GM12878 (cell line): ENCODE data around the gene CENPP. TPM values are rescaled to one million over a fixed set of nuclear protein-coding genes. Genes with fewer than 3 reads are reported as not detected.

Experiments
- ATAC-seq: fragments of 200-7000 bp; cut with Tn5 transposase; 3 replicates; pipeline ENCODE4 v1.9.1; 2020; ENCODE audit warnings: mild to moderate bottlenecking, moderate library complexity
- BruUV-seq: library from RNA; stranded (reverse); fragments of 400-500 nt; replicated peaks from 2 replicates; lab custom pipeline; 2021; lab: Mats Ljungman, UMichigan
- CTCF ChIA-PET: fragments of 300-600 bp; sonication (Branson Sonifier 250); formaldehyde crosslinking; extraction: SDS; loops from one replicate; lab custom pipeline; 2021; ENCODE audit warnings: inconsistent platforms; lab: Yijun Ruan, JAX
- POLR2A ChIA-PET: fragments of 350-600 bp; formaldehyde crosslinking; extraction: SDS; loops from one replicate; lab custom pipeline; 2021; ENCODE audit warnings: inconsistent platforms; lab: Charles Lee
- RAD21 ChIA-PET: fragments of 300-600 bp; sonication (Branson Sonifier 250); formaldehyde crosslinking; loops from one replicate; lab custom pipeline; 2023; ENCODE audit warnings: antibody characterized with exemption; ENCODE audit not compliant: unreplicated experiment; lab: Charles Lee
- SMC1A ChIA-PET: fragments of 300-600 bp; sonication (Branson Sonifier 250); formaldehyde crosslinking; loops from one replicate; lab custom pipeline; 2023; ENCODE audit not compliant: unreplicated experiment, uncharacterized antibody; lab: Charles Lee
- DNase-seq: peaks from one replicate; pipeline ENCODE4 v3.0.0-alpha.2; 2011; ENCODE audit warnings: low read depth, low spot score
- FAIRE-seq: peaks from 3 replicates; lab custom pipeline; 2011; peaks lifted over from hg19 to GRCh38; lab: Jason Lieb, UNC
- H2AFZ ChIP-seq: 2 replicates; pipeline ENCODE4 v1.6.0; 2011; ENCODE audit warnings: low read depth, low read length, control low read depth; ENCODE audit not compliant: control insufficient read depth
- H3K27ac ChIP-seq: 2 replicates; pipeline ENCODE4 v1.5.1; 2011; ENCODE audit warnings: control low read depth; ENCODE audit not compliant: control insufficient read depth, insufficient read depth
- H3K27me3 ChIP-seq, 2 experiments: replicated peaks in 1 of 2; 2 replicates each; pipeline versions ENCODE4 v1.6.0 to v1.6.1; 2011; ENCODE audit warnings: low read length in 1 of 2; ENCODE audit not compliant: control insufficient read depth in 2 of 2, insufficient read depth in 2 of 2
- H3K36me3 ChIP-seq, 2 experiments: 2 replicates each; pipeline ENCODE4 v1.5.1; 2011; ENCODE audit warnings: low read length in 1 of 2; ENCODE audit not compliant: control insufficient read depth in 2 of 2, insufficient read depth in 2 of 2
- H3K4me1 ChIP-seq: 2 replicates; pipeline ENCODE4 v1.6.1; 2011; ENCODE audit warnings: mild to moderate bottlenecking, low read length, moderate library complexity, mixed read lengths; ENCODE audit not compliant: control insufficient read depth, insufficient read depth
- H3K4me2 ChIP-seq: 2 replicates; pipeline ENCODE4 v1.6.0; 2011; ENCODE audit warnings: control low read depth; ENCODE audit not compliant: control insufficient read depth, insufficient read depth
- H3K4me3 ChIP-seq: fragments of 200-600 bp; sonication (generic); 2 replicates; pipeline ENCODE4 v1.5.1; 2016
- H3K79me2 ChIP-seq: 2 replicates; pipeline ENCODE4 v1.6.0; 2011; ENCODE audit warnings: low read length; ENCODE audit not compliant: control insufficient read depth, insufficient read depth
- H3K9ac ChIP-seq: 2 replicates; pipeline ENCODE4 v1.8.0; 2011; ENCODE audit warnings: low read length, control low read depth, mixed read lengths; ENCODE audit not compliant: control insufficient read depth, insufficient read depth
- H3K9me3 ChIP-seq: replicated peaks from 3 replicates; pipeline ENCODE4 v1.5.1; 2011; ENCODE audit warnings: mild to moderate bottlenecking, low read length; ENCODE audit not compliant: control insufficient read depth, insufficient read depth
- H4K20me1 ChIP-seq: 2 replicates; pipeline ENCODE4 v1.6.0; 2011; ENCODE audit not compliant: control insufficient read depth, insufficient read depth
- BACH1 ChIP-seq: fragments of 450-650 bp; IDR thresholded peaks from 2 replicates; pipeline ENCODE4 v1.6.1; 2017; ENCODE audit warnings: mild to moderate bottlenecking, borderline replicate concordance
- CBFB ChIP-seq: IDR thresholded peaks from 2 replicates; pipeline ENCODE4 v1.6.1; 2016; ENCODE audit warnings: antibody characterized with exemption, low read depth
- DPF2 ChIP-seq: fragments of 450-650 bp; IDR thresholded peaks from 2 replicates; pipeline ENCODE4 v1.6.1; 2017; ENCODE audit warnings: mild to moderate bottlenecking
- EGR1 ChIP-seq, 2 experiments: IDR thresholded peaks; 1 replicate in 1 of 2; 2 replicates in 1 of 2; pipeline ENCODE4 v1.6.1; 2011 to 2012; ENCODE audit warnings: low read depth in 2 of 2, low read length in 2 of 2, borderline replicate concordance in 1 of 2, mild to moderate bottlenecking in 1 of 2, moderate library complexity in 1 of 2
- EP300 ChIP-seq, 2 experiments: fragments of 150-350 bp in 1 of 2; IDR thresholded peaks; 2 replicates each; pipeline ENCODE4 v1.6.1; 2011 to 2012; ENCODE audit warnings: low read depth in 2 of 2, low read length in 2 of 2, borderline replicate concordance in 1 of 2, improper control_type of control experiment in 1 of 2, inconsistent platforms in 1 of 2; ENCODE audit not compliant: control insufficient read depth in 1 of 2
- HCFC1 ChIP-seq: fragments of 150-350 bp; IDR thresholded peaks from 2 replicates; pipeline ENCODE4 v1.6.1; 2014; ENCODE audit warnings: low read length
- HDGF ChIP-seq: fragments of 450-650 bp; IDR thresholded peaks from 2 replicates; pipeline ENCODE4 v1.6.1; 2016; ENCODE audit warnings: antibody characterized with exemption
- IRF3 ChIP-seq: fragments of 450-650 bp; IDR thresholded peaks from 2 replicates; pipeline ENCODE4 v1.6.1; 2014; ENCODE audit warnings: mild to moderate bottlenecking
- KDM1A ChIP-seq: fragments of 200-600 bp; sonication (generic); IDR thresholded peaks from 2 replicates; pipeline ENCODE4 v1.6.1; 2016; ENCODE audit warnings: borderline replicate concordance
- MTA3 ChIP-seq: IDR thresholded peaks from 2 replicates; pipeline ENCODE4 v1.6.1; 2012; ENCODE audit warnings: low read length, inconsistent platforms, borderline replicate concordance
- NR2C1 ChIP-seq: fragments of 450-650 bp; IDR thresholded peaks from 2 replicates; pipeline ENCODE4 v1.6.1; 2017; ENCODE audit warnings: antibody characterized with exemption, mild to moderate bottlenecking, moderate library complexity
- NR2C2 ChIP-seq: IDR thresholded peaks from 2 replicates; pipeline ENCODE4 v1.6.1; 2011; ENCODE audit warnings: borderline replicate concordance, low read depth; ENCODE audit not compliant: control insufficient read depth, insufficient read length
- POLR2AphosphoS5 ChIP-seq: IDR thresholded peaks from 2 replicates; pipeline ENCODE4 v1.6.1; 2011; ENCODE audit warnings: mild to moderate bottlenecking, low read length, inconsistent platforms
- RAD21 ChIP-seq: IDR thresholded peaks from 2 replicates; pipeline ENCODE4 v1.6.1; 2011; ENCODE audit warnings: mild to moderate bottlenecking, low read depth, low read length, moderate library complexity; ENCODE audit not compliant: insufficient read depth
- RB1 ChIP-seq: fragments of 450-650 bp; formaldehyde crosslinking; IDR thresholded peaks from 2 replicates; pipeline ENCODE4 v1.6.1; 2017; ENCODE audit warnings: mild to moderate bottlenecking, borderline replicate concordance
- RCOR1 ChIP-seq: conservative IDR thresholded peaks from 2 replicates; pipeline ENCODE4 v1.6.1; 2012; ENCODE audit warnings: low read depth, low read length, improper control_type of control experiment
- RUNX3 ChIP-seq: IDR thresholded peaks from 2 replicates; pipeline ENCODE4 v1.6.1; 2012; ENCODE audit warnings: low read length, inconsistent platforms
- SIN3A ChIP-seq: IDR thresholded peaks from 2 replicates; pipeline ENCODE4 v1.6.1; 2012; ENCODE audit warnings: low read depth, low read length, improper control_type of control experiment
- SREBF1 ChIP-seq: IDR thresholded peaks from 2 replicates; pipeline ENCODE4 v1.6.1; 2012; ENCODE audit warnings: mild to moderate bottlenecking, low read length
- SUZ12 ChIP-seq: fragments of 200-600 bp; sonication (generic); IDR thresholded peaks from one replicate; pipeline ENCODE4 v1.6.1; 2018; ENCODE audit warnings: antibody characterized with exemption, mild to moderate bottlenecking; ENCODE audit not compliant: unreplicated experiment
- ZBTB4 ChIP-seq: fragments of 450-650 bp; formaldehyde crosslinking; IDR thresholded peaks from 2 replicates; pipeline ENCODE4 v1.4.0; 2022; ENCODE audit warnings: mild to moderate bottlenecking, moderate library complexity
- ZSCAN29 ChIP-seq: fragments of 450-650 bp; IDR thresholded peaks from 2 replicates; pipeline ENCODE4 v1.6.1; 2017; ENCODE audit warnings: mild to moderate bottlenecking, moderate library complexity
- WGBS: methylation state at CpG from one replicate; pipeline ENCODE4 v1.1.6; 2016; ENCODE audit warnings: low lambda C conversion rate; ENCODE audit not compliant: insufficient replicate concordance, insufficient coverage; ENCODE audit errors: missing lambda C conversion rate; 5-methylcytosine and 5-hydroxymethylcytosine counted together
- in situ Hi-C: fragments of 300-500 bp; cut with MboI; formaldehyde crosslinking; loops from 9 replicates; pipeline ENCODE4 v1.14.3; 2018; ENCODE audit warnings: mixed read lengths
- intact Hi-C: fragments of 100-400 bp; cut with micrococcal nuclease; formaldehyde crosslinking; loops from one replicate; pipeline ENCODE4 v1.14.2; 2022; ENCODE audit not compliant: unreplicated experiment
- polyA plus RNA-seq, 11 experiments: library from polyadenylated mRNA; depleted of rRNA in 4 of 11; unstranded in 6 of 11; stranded (reverse) in 5 of 11; fragments of >200 nt; fragmentation: Nextera tagmentation in 4 of 11; fragmentation: Illumina TruSeq in 1 of 11; extraction: Ambion mirVana in 4 of 11; extraction: Trizol in 1 of 11; gene quantifications; 1 replicate in 1 of 11; 2 replicates in 10 of 11; pipeline versions ENCODE4 v1.2.1 to v1.2.3, GENCODE V29; 2011 to 2016; ENCODE audit warnings: inconsistent platforms in 2 of 11, missing spikeins in 2 of 11, low read depth in 1 of 11
- total RNA-seq, 4 experiments: library from RNA; depleted of rRNA in 3 of 4; stranded (reverse); fragments of >200 nt in 3 of 4; fragmentation: Illumina TruSeq in 1 of 4; extraction: Trizol in 1 of 4; gene quantifications; 2 replicates each; pipeline versions ENCODE4 v1.2.1 to v1.2.3, GENCODE V29; 2013 to 2021

CENPP gene
- total and polyA plus RNA-seq, 10 of the 15 experiments (the other 5 are each of a cell fraction or from before 2014, with no cell fraction given): 9.4 to 31.4 (median 19.8) TPM

GRCh38 chr9:92325991-92326500, 293 bp downstream of the CENPP start:
- DNase-seq (no peak), ATAC-seq (peak; percentile 16), FAIRE-seq (no peak)
- ChIA-PET RAD21 (interaction anchor here (0.9 to 1.6 kb wide), 3 partner anchors 34 to 187 kb away, joined by 4 to 5 read pairs (median 4); no protein-coding TSS in a partner anchor), CTCF (interaction anchor here (0.6 to 2.0 kb wide), 9 partner anchors 24 to 465 kb away, joined by 3 to 11 read pairs (median 4); partner anchors contain the start of genes BICD2 and IPPK), SMC1A (interaction anchor here (0.7 to 1.4 kb wide), 6 partner anchors 8 to 256 kb away, joined by 3 to 4 read pairs (median 3); no protein-coding TSS in a partner anchor), POLR2A (interaction anchor here (0.5 to 1.8 kb wide), 4 partner anchors 31 to 344 kb away, joined by 3 to 9 read pairs (median 6); partner anchors contain the start of gene IPPK)
- H3K27me3 ChIP-seq: no peaks in the 10 kb centered on the region
- in situ Hi-C loops: loop anchor here (5.0 kb wide), 1 partner anchor 306 kb away; no protein-coding TSS in a partner anchor
- peaks cover 2% of the 10 kb centered on the region; the same call in 1 of the 2 replicates for H3K4me1 ChIP-seq
- no TSS peak for BruUV-seq
- WGBS: 2% methylated on average over 24 of the region's 30 CpGs
- intact Hi-C loops: loop anchor here (5.0 to 10.0 kb wide), 2 partner anchors 119 to 306 kb away; no protein-coding TSS in a partner anchor
- H3K27ac ChIP-seq: peak overlapping the region; percentile 98
- peak overlapping the region; percentile 10 for H3K4me2 ChIP-seq
- no peaks in the 10 kb centered on the region for H3K9me3 ChIP-seq
- peak overlapping the region; percentile 96 for H3K4me3 ChIP-seq
- H3K36me3 ChIP-seq: no peaks in the 10 kb centered on the region
- H4K20me1 ChIP-seq: no peaks in the 10 kb centered on the region
- H2AFZ ChIP-seq: peak overlapping the region; percentile 89
- peak overlapping the region; percentile 97 for H3K9ac ChIP-seq
- H3K79me2 ChIP-seq: peaks cover 49% of the 10 kb centered on the region
- 0 out of 2 replicates have a peak, but pooled peaks have one; percentile 5 for TF ChIP-seq DPF2
- TF ChIP-seq CBFB: 0 out of 2 replicates have a peak, but pooled peaks have one; percentile 19
- TF ChIP-seq SUZ12: no peak
- TF ChIP-seq NR2C2: no peak
- no peak for TF ChIP-seq HCFC1
- no peak for TF ChIP-seq ZBTB4 (CRISPR knock-in tag)
- 0 out of 2 replicates have a peak, but pooled peaks have one; percentile 5 for TF ChIP-seq RB1
- no peak for TF ChIP-seq IRF3
- no peak for TF ChIP-seq KDM1A
- TF ChIP-seq RAD21: no peak
- TF ChIP-seq SIN3A: no peak
- TF ChIP-seq HDGF: 0 out of 2 replicates have a peak, but pooled peaks have one; percentile 7
- TF ChIP-seq NR2C1: no peak
- TF ChIP-seq EP300 (IDR thresholded peaks at IDR 0.05; ENCODE audit: borderline replicate concordance in 1 of 2, control insufficient read depth in 1 of 2, low read depth in 2 of 2, low read length in 2 of 2): no peak
- no peak for TF ChIP-seq ZSCAN29
- no peak for TF ChIP-seq RCOR1
- TF ChIP-seq RUNX3: peak; percentile 89
- TF ChIP-seq POLR2AphosphoS5: no peak; the same call in 1 of the 2 replicates
- TF ChIP-seq EGR1 (IDR thresholded peaks at IDR 0.05; ENCODE audit: borderline replicate concordance in 1 of 2, low read depth in 2 of 2, low read length in 2 of 2): no peak
- TF ChIP-seq BACH1: no peak
- TF ChIP-seq MTA3: no peak
- TF ChIP-seq SREBF1: no peak
